ENCODE data around the gene RAC3. TPM values are rescaled to one million over a fixed set of nuclear protein-coding genes. Genes with fewer than 3 reads are reported as not detected.

The RAC3 gene
- total RNA-seq, 4 donors from 2014 or later = 2.4 to 14.7 (median 5.4) TPM

DNA sequence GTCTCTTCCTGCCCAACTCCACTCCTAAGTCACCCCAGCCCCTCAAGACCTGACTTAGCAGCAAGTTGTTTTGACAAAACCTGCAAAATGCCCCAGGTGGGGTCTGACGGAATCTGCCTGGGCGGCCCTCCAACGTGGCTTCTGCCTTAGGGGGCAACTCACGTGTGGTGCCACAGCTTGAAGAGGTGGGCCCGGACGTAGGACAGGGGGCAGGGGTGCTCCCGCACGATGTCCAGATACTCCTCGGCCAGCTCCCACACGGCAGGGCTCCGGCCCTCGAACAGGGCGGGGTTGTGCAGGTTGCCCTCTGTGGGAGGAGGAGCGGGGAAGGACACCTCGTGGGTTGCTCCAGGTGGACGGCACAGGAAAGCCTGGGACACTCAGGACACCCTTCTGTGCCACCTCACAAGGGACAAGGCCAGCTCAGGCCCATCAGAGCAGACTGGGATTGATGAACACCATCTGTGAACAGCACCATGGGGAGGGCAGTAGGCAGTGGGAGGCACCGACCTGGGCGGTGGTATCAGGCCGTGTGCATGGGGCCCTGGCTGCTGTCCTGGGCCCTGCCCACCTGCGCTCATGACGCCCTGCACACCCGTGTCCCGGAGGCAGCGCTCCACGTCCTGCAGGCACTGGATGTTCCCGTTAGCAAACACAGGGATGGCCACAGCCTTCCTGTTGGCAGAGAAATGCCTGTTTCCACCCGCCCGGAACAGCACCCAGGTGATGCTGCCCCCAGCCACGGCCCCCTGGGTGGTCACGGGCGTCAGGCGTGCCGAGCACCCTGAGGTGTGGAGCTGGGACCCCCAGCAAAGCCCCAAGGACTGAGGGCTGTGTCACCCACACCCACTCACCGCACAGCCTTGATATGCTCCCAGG is 29.8 kb downstream of the RAC3 start:
- Histone ChIP-seq H3K36me3 (peaks cover 0 to 80% (median 29%) of the 10 kb centered on the region in 3 donors), H3K27me3 (no peaks in the 10 kb centered on the region), H3K4me1 (peaks cover 0 to 27% (median 13%) of the 10 kb centered on the region in 4 donors), H3K9me3 (no peaks in the 10 kb centered on the region), H3K4me3 (no peak overlapping the region), H3K27ac (no peak overlapping the region)
- TF ChIP-seq, protein P1, sequence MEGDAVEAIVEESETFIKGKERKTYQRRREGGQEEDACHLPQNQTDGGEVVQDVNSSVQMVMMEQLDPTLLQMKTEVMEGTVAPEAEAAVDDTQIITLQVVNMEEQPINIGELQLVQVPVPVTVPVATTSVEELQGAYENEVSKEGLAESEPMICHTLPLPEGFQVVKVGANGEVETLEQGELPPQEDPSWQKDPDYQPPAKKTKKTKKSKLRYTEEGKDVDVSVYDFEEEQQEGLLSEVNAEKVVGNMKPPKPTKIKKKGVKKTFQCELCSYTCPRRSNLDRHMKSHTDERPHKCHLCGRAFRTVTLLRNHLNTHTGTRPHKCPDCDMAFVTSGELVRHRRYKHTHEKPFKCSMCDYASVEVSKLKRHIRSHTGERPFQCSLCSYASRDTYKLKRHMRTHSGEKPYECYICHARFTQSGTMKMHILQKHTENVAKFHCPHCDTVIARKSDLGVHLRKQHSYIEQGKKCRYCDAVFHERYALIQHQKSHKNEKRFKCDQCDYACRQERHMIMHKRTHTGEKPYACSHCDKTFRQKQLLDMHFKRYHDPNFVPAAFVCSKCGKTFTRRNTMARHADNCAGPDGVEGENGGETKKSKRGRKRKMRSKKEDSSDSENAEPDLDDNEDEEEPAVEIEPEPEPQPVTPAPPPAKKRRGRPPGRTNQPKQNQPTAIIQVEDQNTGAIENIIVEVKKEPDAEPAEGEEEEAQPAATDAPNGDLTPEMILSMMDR (IDR thresholded peaks at IDR 0.05) = no peak
- no peak for TF ChIP-seq EP300 (IDR thresholded peaks at IDR 0.05)
- TF ChIP-seq POLR2A (IDR thresholded peaks at IDR 0.05) = no peak
- WGBS, 2 donors = 82 to 88% methylated on average over 18 to 33 of the region's 34 CpGs
- no peak for DNase-seq (ENCODE audit: low spot score in 2 of 2)

DNA sequence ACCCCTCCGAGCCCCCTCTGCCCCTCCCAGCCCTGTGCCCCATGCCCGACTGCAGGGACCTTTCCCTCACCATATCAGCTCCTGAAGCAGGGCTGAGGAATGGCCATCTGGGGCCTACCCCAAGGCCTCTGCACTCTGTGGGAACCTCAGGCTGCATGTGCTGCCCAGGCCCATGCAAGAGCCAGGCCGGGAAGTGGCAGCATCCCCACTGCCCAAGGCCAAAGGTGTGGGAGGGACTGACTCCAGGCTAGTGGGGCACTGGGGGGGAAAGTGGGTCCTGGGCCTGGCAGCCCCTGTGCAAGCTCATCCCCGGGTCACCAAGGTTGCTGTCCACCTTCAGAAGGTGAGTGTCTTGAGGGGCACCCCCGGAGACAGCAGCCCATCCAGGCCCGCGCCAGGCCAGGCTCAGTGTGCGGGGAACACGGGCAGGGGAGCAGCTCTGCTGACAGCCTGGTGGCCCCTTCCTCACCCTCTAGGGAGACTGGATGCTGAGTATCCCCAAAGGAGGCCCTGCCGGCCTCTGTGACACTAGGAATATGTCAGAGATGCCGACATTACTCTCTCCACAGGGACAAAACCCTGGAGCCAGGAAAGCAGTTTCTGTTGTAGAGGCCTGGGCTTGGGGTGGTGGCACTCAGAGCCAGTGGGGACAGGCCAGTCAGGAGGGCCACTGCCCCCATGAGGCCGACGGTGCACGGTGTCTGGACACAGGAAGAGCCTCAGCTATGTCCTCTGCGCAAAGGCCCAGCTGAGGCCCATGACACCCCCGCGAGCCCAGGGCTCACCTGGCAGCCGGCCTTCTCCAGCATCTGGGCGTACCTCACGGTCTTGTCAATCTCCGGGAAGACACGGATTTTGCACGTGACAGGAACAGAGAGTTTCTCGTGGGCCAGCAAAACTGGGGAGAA is 30.9 kb downstream of the RAC3 start:
- Histone ChIP-seq H3K36me3 (peaks cover 0 to 69% (median 20%) of the 10 kb centered on the region in 3 donors), H3K9me3 (no peaks in the 10 kb centered on the region), H3K27ac (no peak overlapping the region), H3K4me1 (peaks cover 0 to 30% (median 14%) of the 10 kb centered on the region in 4 donors), H3K27me3 (no peaks in the 10 kb centered on the region), H3K4me3 (no peak overlapping the region)
- no peak for TF ChIP-seq EP300 (IDR thresholded peaks at IDR 0.05)
- 82 to 83% methylated on average over 18 to 19 of the region's 24 CpGs for WGBS, 2 donors
- DNase-seq (ENCODE audit: low spot score in 2 of 2) = no peak

DNA sequence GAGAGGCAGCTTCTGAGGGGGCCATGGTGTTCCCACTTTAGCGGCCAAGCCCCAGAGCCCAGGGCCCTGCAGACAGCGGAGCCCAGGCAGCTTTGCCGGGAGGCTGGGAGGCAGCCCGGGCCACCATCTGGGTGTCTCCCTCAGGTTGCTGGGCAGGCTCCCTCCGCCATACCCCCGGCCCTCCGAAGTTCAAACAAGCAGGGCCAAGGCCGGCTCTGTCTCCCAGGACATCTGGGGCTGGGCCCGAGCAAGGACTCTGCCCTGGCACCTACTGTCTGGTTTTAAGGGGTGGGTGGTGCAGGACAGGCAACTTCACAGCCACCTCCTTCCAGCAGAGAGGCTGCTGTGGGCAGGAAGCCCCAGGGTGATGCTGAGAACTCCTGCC is 31.5 kb downstream of the RAC3 start:
- no peaks in the 10 kb centered on the region for H3K27me3 ChIP-seq
- H3K9me3 ChIP-seq = no peaks in the 10 kb centered on the region
- DNase-seq (ENCODE audit: low spot score in 2 of 2) = no peak
- H3K4me3 ChIP-seq = no peak overlapping the region
- TF ChIP-seq, protein P1 (IDR thresholded peaks at IDR 0.05) = no peak
- TF ChIP-seq POLR2A (IDR thresholded peaks at IDR 0.05) = no peak
- no peak for TF ChIP-seq EP300 (IDR thresholded peaks at IDR 0.05)
- peaks cover 0 to 30% (median 14%) of the 10 kb centered on the region in 4 donors for H3K4me1 ChIP-seq
- no peak overlapping the region for H3K27ac ChIP-seq
- peaks cover 0 to 63% (median 19%) of the 10 kb centered on the region in 3 donors for H3K36me3 ChIP-seq
- 70 to 76% methylated on average over 4 to 5 of the region's 9 CpGs for WGBS, 2 donors

DNA sequence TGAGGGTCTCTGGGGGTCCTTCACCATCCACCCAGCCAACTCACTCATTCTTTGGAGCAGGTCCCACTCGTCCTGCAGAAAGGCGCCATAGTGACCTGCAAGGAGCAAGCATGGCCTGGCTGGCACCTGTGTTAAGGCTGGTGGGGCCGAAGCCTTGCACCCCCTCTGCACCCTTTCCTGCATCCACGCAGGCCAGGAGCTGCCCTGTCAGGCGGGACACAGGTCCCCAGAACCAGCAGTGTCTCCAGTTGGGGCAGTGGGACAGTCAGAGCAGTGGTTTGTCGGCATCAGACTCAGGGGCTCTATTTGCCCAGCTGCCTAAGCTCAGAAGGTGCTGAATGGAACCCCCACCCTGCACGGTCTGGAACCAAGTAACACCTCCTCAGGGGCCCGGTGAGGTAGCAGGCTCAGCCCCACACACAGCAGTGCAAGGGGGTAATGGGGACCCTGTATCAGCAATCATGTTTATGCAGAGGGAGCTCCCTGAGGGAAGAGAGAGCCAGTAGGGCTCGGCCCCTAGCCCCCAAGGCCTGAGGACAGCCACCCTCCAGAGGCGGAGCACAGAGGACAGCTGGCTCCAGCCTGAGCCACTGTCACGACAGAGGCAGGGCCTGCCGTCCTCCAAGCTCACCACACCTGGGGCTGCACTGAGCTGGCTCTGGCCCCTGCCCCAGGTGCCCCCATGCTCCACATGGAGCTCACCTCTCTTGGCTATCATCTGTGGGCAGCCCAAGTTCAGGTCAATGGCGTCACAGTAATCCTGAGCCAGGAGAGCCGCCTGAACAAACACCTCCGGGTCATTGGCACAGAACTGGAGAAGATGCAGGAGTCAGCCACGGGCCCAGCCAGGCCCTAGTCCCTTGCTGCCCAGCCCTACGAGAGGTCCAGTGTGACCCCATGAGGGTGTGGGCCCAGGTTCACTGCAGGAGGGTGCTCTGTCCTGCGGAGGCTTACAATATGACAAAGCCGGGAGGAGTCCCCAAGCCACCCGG is 32.2 kb downstream of the RAC3 start:
- Histone ChIP-seq H3K4me1 (peaks cover 0 to 30% (median 14%) of the 10 kb centered on the region in 4 donors), H3K36me3 (peaks cover 0 to 55% (median 19%) of the 10 kb centered on the region in 3 donors), H3K4me3 (no peak overlapping the region), H3K9me3 (no peaks in the 10 kb centered on the region), H3K27ac (no peak overlapping the region), H3K27me3 (no peaks in the 10 kb centered on the region)
- no peak for DNase-seq (ENCODE audit: low spot score in 2 of 2)
- 77 to 86% methylated on average over 16 to 20 of the region's 20 CpGs for WGBS, 2 donors
- TF ChIP-seq EP300 (IDR thresholded peaks at IDR 0.05) (no peak), POLR2A (IDR thresholded peaks at IDR 0.05) (no peak)
- TF ChIP-seq, protein P1 (IDR thresholded peaks at IDR 0.05) = no peak

All from tibial nerve (tissue), 4 donors.